Liver (tissue), 9 donors: ENCODE measurements around the gene GRB2. TPM values are rescaled to one million over a fixed set of nuclear protein-coding genes. Genes with fewer than 3 reads are reported as not detected.
A peak's percentile ranks its signal among the peaks of the same experiment; 100 is the strongest.

Source experiments
- DNase-seq: peaks from one replicate; pipeline ENCODE4 v3.0.0-alpha.2; 2017; ENCODE audit warnings: low spot score
- H3K27ac ChIP-seq, 2 donors: one replicate each; pipeline ENCODE4 v1.7.0; 2013; ENCODE audit warnings: inconsistent platforms in 2 of 2, low read length in 2 of 2, control low read depth in 1 of 2, low read depth in 1 of 2, mild to moderate bottlenecking in 1 of 2
- H3K27me3 ChIP-seq, 4 donors: one replicate each; pipeline versions ENCODE4 v1.6.1 to v1.7.0; 2013; ENCODE audit warnings: low read length in 3 of 4, inconsistent platforms in 1 of 4, mild to moderate bottlenecking in 1 of 4, moderate library complexity in 1 of 4; ENCODE audit not compliant: control insufficient read depth in 4 of 4, insufficient read depth in 4 of 4
- H3K36me3 ChIP-seq, 4 donors: one replicate each; pipeline versions ENCODE4 v1.6.1 to v1.7.0; 2013; ENCODE audit warnings: low read length in 3 of 4, mild to moderate bottlenecking in 3 of 4, low read depth in 1 of 4, moderate library complexity in 1 of 4; ENCODE audit not compliant: control insufficient read depth in 4 of 4, insufficient read depth in 3 of 4
- H3K4me1 ChIP-seq, 4 donors: one replicate each; pipeline versions ENCODE4 v1.6.1 to v1.7.0; 2013; ENCODE audit warnings: low read length in 3 of 4, mild to moderate bottlenecking in 3 of 4, moderate library complexity in 1 of 4; ENCODE audit not compliant: control insufficient read depth in 4 of 4, insufficient read depth in 4 of 4
- H3K4me3 ChIP-seq, 3 donors: one replicate each; pipeline versions ENCODE4 v1.6.1 to v1.7.0; 2013; ENCODE audit warnings: low read length in 3 of 3, control low read depth in 1 of 3, low read depth in 1 of 3, mild to moderate bottlenecking in 1 of 3
- H3K9ac ChIP-seq, 2 donors: one replicate each; pipeline ENCODE4 v1.7.0; 2013; ENCODE audit warnings: low read length in 2 of 2, mild to moderate bottlenecking in 2 of 2, moderate library complexity in 2 of 2, control low read depth in 1 of 2, low read depth in 1 of 2
- H3K9me3 ChIP-seq, 4 donors: one replicate each; pipeline versions ENCODE4 v1.6.1 to v1.7.0; 2013; ENCODE audit warnings: low read length in 3 of 4; ENCODE audit not compliant: control insufficient read depth in 4 of 4
- ATF3 ChIP-seq: IDR thresholded peaks from 2 replicates; pipeline ENCODE4 v1.6.1; 2016; ENCODE audit warnings: antibody characterized with exemption
- EGR1 ChIP-seq, 2 donors: IDR thresholded peaks; 2 replicates each; pipeline ENCODE4 v1.6.1; 2016 to 2018; ENCODE audit warnings: antibody characterized with exemption in 2 of 2, low read depth in 2 of 2
- FOXA1 ChIP-seq: IDR thresholded peaks from 2 replicates; pipeline ENCODE4 v1.6.1; 2016; ENCODE audit warnings: antibody characterized with exemption
- FOXA2 ChIP-seq: IDR thresholded peaks from 2 replicates; pipeline ENCODE4 v1.6.1; 2016; ENCODE audit warnings: antibody characterized with exemption
- GABPA ChIP-seq, 2 donors: IDR thresholded peaks in 1 of 2; conservative IDR thresholded peaks in 1 of 2; 2 replicates each; pipeline ENCODE4 v1.6.1; 2016; ENCODE audit warnings: antibody characterized with exemption in 2 of 2, mild to moderate bottlenecking in 1 of 2, moderate library complexity in 1 of 2
- HNF4A ChIP-seq, 2 donors: conservative IDR thresholded peaks; 2 replicates each; pipeline ENCODE4 v1.6.1; 2016; ENCODE audit warnings: antibody characterized with exemption in 2 of 2, mild to moderate bottlenecking in 2 of 2
- HNF4G ChIP-seq: IDR thresholded peaks from 2 replicates; pipeline ENCODE4 v1.6.1; 2016; ENCODE audit warnings: antibody characterized with exemption
- JUND ChIP-seq, 2 donors: IDR thresholded peaks; 2 replicates each; pipeline ENCODE4 v1.6.1; 2016; ENCODE audit warnings: antibody characterized with exemption in 2 of 2
- MAX ChIP-seq: IDR thresholded peaks from 2 replicates; pipeline ENCODE4 v1.6.1; 2016; ENCODE audit warnings: antibody characterized with exemption
- NR2F2 ChIP-seq: IDR thresholded peaks from 2 replicates; pipeline ENCODE4 v1.6.1; 2016; ENCODE audit warnings: antibody characterized with exemption
- RAD21 ChIP-seq, 2 donors: IDR thresholded peaks; 2 replicates each; pipeline ENCODE4 v1.6.1; 2016; ENCODE audit warnings: antibody characterized with exemption in 2 of 2, mild to moderate bottlenecking in 2 of 2
- RXRA ChIP-seq, 2 donors: IDR thresholded peaks; 2 replicates each; pipeline ENCODE4 v1.6.1; 2017 to 2018; ENCODE audit warnings: antibody characterized with exemption in 2 of 2, mild to moderate bottlenecking in 1 of 2
- SP1 ChIP-seq: IDR thresholded peaks from 2 replicates; pipeline ENCODE4 v1.6.1; 2018; ENCODE audit warnings: antibody characterized with exemption, mild to moderate bottlenecking
- TAF1 ChIP-seq: conservative IDR thresholded peaks from 2 replicates; pipeline ENCODE4 v1.6.1; 2016; ENCODE audit warnings: antibody characterized with exemption, mild to moderate bottlenecking
- YY1 ChIP-seq: IDR thresholded peaks from 2 replicates; pipeline ENCODE4 v1.6.1; 2016; ENCODE audit warnings: antibody characterized with exemption, mild to moderate bottlenecking
- ZBTB33 ChIP-seq: IDR thresholded peaks from 2 replicates; pipeline ENCODE4 v1.6.1; 2016; ENCODE audit warnings: antibody characterized with exemption
- WGBS: extraction: QIAGEN DNeasy Blood & Tissue Kit; methylation state at CpG from one replicate; pipeline ENCODE4 v1.1.7; 2013; 5-methylcytosine and 5-hydroxymethylcytosine counted together
- polyA plus RNA-seq, 2 donors: library from polyadenylated mRNA; stranded (reverse) in 1 of 2; unstranded in 1 of 2; fragments of 200-250 nt in 1 of 2; fragments of >200 nt in 1 of 2; fragmentation: Nextera tagmentation in 1 of 2; extraction: Ambion mirVana in 1 of 2; gene quantifications; one replicate each; pipeline versions ENCODE4 v1.2.1 to v1.2.3, GENCODE V29; 2013 to 2015
- total RNA-seq, 2 donors: library from RNA; depleted of rRNA; stranded (reverse); fragments of >200 nt; gene quantifications; one replicate each; pipeline ENCODE4 v1.2.3, GENCODE V29; 2014
- TF ChIP-seq, protein P1 (sequence below): fragments of 150-350 bp; IDR thresholded peaks from 2 replicates; pipeline ENCODE4 v1.5.1; 2017; ENCODE audit warnings: improper control_type of control experiment, low read depth, low read length; ENCODE audit not compliant: missing input control
- TF ChIP-seq, protein P2 (sequence below): IDR thresholded peaks from 2 replicates; pipeline ENCODE4 v1.6.1; 2016; ENCODE audit warnings: antibody characterized with exemption, mild to moderate bottlenecking
- donor health status: healthy.
- donor health status: healthy.
- donor health status: healthy.
- donor health status: healthy.
- donor health status: healthy.

GRB2 gene
- total and polyA plus RNA-seq, 4 donors: 36.0 to 91.8 (median 49.6) TPM

DNA sequence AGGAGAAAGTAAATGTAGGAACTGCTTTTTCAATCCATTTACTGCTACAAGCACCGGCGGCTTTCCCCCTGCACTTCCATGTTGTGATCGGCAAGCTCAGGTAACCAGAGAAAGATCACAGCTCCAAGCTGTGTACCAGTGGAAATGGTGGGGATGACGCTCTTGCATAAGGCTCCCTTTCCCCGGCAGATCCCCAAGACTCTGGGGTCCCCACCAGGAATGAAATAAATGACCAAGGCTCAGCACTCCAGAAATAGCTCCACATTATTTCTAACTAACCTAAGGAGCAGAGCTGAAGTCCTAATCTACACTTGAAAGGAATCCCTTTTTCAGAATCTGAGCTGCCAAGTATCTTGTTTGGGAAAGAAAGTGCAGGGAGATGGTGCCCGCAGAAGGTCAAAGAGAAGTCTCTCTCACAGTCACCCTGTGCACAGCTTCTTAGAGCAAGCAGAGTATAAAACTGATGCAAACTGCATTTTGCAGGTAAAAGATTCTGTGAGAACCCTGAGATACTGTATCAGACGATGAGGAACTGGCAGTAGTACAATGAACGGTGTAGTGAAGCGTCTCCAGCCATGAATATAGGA is 11.1 kb downstream of the GRB2 start:
- TF ChIP-seq NR2F2 (no peak), HNF4G (no peak), ATF3 (no peak), TAF1 (no peak), GABPA (IDR thresholded peaks at IDR 0.05 in 1 of 2, conservative IDR thresholded peaks at IDR 0.05 in 1 of 2) (no peak), FOXA1 (no peak), RAD21 (IDR thresholded peaks at IDR 0.05) (no peak)
- Histone ChIP-seq H3K9ac (peak overlapping the region; percentile 52 to 90), H3K4me3 (peak overlapping the region; percentile 53 to 94 (median 68)), H3K36me3 (peaks cover 0 to 4% (median 3%) of the 10 kb centered on the region in 4 donors), H3K27ac (peak overlapping the region; percentile 49 to 77), H3K9me3 (no peaks in the 10 kb centered on the region), H3K27me3 (no peaks in the 10 kb centered on the region), H3K4me1 (peaks cover 8 to 38% (median 29%) of the 10 kb centered on the region in 4 donors)
- no peak for DNase-seq
- 12% methylated on average over 9 of the region's 9 CpGs for WGBS

DNA sequence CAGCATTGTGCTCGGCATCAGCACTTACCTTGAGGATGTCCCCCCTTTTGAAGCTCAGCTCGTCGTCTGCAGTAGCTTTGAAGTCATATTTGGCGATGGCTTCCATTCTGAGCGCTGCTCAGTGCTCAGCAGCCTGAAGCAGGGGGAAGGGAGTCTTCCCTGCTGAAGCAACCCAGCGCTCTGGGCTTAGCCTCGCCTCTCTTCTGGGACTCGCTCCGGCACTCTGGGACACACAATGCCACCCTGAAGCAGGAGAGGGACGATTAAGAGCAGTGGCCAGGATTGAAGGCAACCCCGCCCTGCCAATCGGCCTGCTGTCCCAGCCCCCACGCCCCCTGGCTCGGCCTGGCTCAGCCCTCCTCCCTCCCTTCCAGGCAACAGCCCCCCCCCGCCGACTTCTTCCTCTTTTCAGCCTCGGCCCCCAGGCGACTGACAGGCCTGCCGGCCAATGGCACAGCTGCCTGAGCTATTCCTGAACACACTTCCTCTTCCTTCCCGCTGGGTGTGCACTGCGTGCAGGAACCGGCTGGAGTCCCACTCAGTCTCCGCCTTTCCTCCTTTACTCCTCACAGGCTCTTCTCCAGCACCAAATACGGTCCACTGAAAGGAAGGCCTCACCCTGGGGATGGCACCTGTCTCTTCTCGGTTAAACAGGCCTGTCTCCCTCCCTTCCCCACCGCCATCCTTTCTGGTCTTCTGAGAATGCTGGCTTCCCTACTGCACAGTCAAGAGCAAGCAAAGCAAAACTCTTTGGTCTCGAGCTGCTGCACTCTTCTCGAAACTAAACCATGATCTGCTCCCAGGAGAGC is 11.8 kb downstream of the GRB2 start:
- DNase-seq: peak; percentile 91
- 1% methylated on average over 28 of the region's 28 CpGs for WGBS
- Histone ChIP-seq H3K36me3 (peaks cover 0 to 4% (median 3%) of the 10 kb centered on the region in 4 donors), H3K27ac (peak overlapping the region; percentile 69 to 77), H3K27me3 (no peaks in the 10 kb centered on the region), H3K9me3 (no peaks in the 10 kb centered on the region), H3K4me1 (peaks cover 8 to 38% (median 30%) of the 10 kb centered on the region in 4 donors), H3K4me3 (peak overlapping the region; percentile 53 to 94 (median 68)), H3K9ac (peak overlapping the region; percentile 90 to 93)
- TF ChIP-seq RAD21 (IDR thresholded peaks at IDR 0.05): peak; percentile 35 to 53
- peak; percentile 85 for TF ChIP-seq SP1
- peak; percentile 43 for TF ChIP-seq YY1
- TF ChIP-seq TAF1: peak; percentile 53
- no peak for TF ChIP-seq FOXA1
- peak; percentile 80 to 94 for TF ChIP-seq GABPA (IDR thresholded peaks at IDR 0.05 in 1 of 2, conservative IDR thresholded peaks at IDR 0.05 in 1 of 2)
- TF ChIP-seq, protein P1, sequence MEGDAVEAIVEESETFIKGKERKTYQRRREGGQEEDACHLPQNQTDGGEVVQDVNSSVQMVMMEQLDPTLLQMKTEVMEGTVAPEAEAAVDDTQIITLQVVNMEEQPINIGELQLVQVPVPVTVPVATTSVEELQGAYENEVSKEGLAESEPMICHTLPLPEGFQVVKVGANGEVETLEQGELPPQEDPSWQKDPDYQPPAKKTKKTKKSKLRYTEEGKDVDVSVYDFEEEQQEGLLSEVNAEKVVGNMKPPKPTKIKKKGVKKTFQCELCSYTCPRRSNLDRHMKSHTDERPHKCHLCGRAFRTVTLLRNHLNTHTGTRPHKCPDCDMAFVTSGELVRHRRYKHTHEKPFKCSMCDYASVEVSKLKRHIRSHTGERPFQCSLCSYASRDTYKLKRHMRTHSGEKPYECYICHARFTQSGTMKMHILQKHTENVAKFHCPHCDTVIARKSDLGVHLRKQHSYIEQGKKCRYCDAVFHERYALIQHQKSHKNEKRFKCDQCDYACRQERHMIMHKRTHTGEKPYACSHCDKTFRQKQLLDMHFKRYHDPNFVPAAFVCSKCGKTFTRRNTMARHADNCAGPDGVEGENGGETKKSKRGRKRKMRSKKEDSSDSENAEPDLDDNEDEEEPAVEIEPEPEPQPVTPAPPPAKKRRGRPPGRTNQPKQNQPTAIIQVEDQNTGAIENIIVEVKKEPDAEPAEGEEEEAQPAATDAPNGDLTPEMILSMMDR: peak; percentile 33
- peak; percentile 54 for TF ChIP-seq ZBTB33
- no peak for TF ChIP-seq ATF3
- TF ChIP-seq HNF4A (conservative IDR thresholded peaks at IDR 0.05): peak; percentile 3 to 35
- TF ChIP-seq NR2F2: peak; percentile 9
- no peak for TF ChIP-seq FOXA2
- peak in 1 of 2 donors; percentile 1 for TF ChIP-seq RXRA (IDR thresholded peaks at IDR 0.05)
- no peak for TF ChIP-seq HNF4G
- peak in 1 of 2 donors; percentile 38 for TF ChIP-seq JUND (IDR thresholded peaks at IDR 0.05)
- TF ChIP-seq, protein P2, sequence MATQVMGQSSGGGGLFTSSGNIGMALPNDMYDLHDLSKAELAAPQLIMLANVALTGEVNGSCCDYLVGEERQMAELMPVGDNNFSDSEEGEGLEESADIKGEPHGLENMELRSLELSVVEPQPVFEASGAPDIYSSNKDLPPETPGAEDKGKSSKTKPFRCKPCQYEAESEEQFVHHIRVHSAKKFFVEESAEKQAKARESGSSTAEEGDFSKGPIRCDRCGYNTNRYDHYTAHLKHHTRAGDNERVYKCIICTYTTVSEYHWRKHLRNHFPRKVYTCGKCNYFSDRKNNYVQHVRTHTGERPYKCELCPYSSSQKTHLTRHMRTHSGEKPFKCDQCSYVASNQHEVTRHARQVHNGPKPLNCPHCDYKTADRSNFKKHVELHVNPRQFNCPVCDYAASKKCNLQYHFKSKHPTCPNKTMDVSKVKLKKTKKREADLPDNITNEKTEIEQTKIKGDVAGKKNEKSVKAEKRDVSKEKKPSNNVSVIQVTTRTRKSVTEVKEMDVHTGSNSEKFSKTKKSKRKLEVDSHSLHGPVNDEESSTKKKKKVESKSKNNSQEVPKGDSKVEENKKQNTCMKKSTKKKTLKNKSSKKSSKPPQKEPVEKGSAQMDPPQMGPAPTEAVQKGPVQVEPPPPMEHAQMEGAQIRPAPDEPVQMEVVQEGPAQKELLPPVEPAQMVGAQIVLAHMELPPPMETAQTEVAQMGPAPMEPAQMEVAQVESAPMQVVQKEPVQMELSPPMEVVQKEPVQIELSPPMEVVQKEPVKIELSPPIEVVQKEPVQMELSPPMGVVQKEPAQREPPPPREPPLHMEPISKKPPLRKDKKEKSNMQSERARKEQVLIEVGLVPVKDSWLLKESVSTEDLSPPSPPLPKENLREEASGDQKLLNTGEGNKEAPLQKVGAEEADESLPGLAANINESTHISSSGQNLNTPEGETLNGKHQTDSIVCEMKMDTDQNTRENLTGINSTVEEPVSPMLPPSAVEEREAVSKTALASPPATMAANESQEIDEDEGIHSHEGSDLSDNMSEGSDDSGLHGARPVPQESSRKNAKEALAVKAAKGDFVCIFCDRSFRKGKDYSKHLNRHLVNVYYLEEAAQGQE: peak; percentile 96
- peak; percentile 52 to 60 for TF ChIP-seq EGR1 (IDR thresholded peaks at IDR 0.05; ENCODE audit: low read depth in 2 of 2)
- peak; percentile 67 for TF ChIP-seq MAX
